CMK (cell line): ENCODE data around the gene SYS1.

ENCODE experiments used
- DNase-seq: peaks from one replicate; pipeline ENCODE4 v3.0.0-alpha.2; 2010; ENCODE audit warnings: low read depth

Gene SYS1

DNA sequence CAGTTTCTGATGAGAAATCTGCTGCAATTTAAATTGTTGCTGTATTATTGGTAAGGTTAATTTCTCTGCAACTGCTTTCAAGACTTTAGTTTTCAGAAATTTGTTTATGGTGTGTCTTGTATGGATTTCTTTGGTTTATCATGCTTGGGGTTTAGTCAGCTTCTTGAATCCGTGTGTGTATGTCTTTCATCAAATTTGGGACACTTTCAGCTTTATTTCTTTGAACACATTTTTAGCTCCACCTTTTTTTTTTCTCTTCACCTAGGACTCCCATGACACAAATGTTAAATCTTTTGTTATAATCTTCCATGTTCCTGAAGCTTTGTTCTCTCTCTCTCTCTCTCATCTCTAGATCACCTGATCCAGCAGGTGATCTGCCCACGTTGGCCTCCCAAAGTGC is 28.6 kb downstream of the SYS1 start:
- DNase-seq, result no peak

GRCh38 chr20:45392733-45393132 is 29.8 kb downstream of the SYS1 start:
- no peak for DNase-seq

- DNase-seq, result no peak
Observed at GRCh38 chr20:45394221-45395113, 31.5 kb downstream of the SYS1 start.

GRCh38 chr20:45395114-45395415 is 32.1 kb downstream of the SYS1 start:
- no peak for DNase-seq

DNA sequence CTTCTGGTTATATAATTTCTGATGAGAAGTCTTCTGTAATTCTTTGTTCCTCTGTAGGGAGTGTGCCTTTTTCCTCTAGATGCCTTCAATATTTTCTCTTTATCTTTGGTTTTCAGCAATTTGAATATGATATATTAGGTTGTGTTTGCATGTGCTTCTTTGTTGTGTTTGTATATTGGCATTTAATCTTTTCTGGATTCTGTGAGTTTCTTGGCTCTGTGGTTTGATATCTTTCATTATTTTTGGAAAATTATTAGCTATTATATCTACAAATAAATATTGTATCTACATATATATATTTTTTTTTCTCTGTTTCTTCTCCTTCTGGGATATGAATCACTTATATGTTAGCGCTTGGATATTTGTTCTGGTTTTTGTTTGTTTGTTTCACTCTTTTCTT is 36.1 kb downstream of the SYS1 start:
- DNase-seq, result no peak

GRCh38 chr20:45400346-45401031 is 37.5 kb downstream of the SYS1 start:
- DNase-seq, result no peak

- no peak for DNase-seq
Observed at GRCh38 chr20:45402946-45403345, 40.0 kb downstream of the SYS1 start.

- no peak for DNase-seq
Observed at GRCh38 chr20:45404438-45404837, 41.5 kb downstream of the SYS1 start.

DNA sequence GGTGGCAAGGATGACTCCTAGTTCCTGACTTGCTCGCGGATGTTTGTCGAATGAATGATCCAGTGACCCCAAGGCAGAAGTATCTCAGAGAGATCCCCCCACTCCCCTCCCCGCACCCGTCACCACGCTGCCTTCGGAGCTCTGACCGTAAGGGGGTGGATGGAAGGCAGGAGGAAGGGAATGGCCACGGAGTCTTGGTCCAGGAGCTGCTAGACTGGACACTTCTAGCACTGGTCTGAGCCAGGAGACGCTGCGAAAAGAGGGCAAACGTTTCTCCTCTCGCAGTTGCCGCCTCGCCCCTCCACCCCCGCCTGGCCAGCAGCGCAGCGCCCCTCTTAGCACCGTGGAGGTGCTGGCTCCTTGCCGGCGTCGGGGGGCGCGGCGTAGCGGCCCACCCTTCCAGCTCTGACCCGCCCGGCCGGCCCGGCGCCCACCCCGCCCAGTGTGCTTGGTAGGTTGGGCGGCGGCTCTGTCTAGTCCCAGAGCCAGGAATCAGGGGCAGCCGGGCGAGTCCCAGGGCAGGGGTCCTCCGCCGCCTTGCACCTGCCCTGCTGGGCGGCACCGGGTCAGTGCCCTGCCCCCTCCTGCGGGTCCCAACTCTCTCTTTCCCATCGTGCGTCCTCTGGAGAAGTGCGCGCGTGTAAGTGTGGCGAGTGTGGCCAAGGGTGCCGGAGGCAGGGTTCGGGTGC is 42.8 kb downstream of the SYS1 start:
- DNase-seq, result no peak

- DNase-seq, result peak; percentile 38
Observed at GRCh38 chr20:45406260-45407066, 43.5 kb downstream of the SYS1 start.

DNA sequence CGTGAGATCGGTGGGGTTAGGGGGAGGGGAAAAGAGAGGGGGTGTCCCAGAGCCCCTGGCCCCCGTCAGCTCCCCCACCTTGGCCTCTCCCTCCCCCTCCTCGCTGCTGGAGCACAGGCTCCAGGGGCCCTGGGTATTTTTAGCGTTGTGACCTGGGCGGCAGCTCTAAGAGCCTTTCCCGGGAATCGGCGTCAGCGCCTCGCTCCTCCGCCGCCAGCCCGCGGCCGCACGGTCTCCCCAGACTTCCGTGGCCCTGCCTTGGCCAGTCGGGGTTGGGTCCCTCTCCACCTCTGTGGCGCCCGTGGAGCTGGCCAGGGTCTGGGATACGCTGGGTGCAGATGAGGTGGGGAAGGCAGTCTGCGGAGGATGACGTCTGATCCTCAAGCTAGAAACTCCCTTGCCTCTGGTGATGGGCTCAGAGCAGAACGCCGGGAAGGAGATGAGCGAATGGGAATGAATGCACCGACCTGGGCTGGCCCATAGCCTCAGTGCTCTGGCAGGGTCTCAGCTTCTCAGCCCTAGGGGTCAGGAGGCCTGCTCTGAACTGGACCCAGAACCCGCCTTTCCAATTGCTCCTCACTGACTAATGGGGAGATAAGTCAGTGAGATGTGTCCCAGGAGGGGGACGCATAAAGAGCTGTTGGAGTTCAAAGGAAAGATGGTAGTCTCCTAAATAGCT is 44.2 kb downstream of the SYS1 start:
- no peak for DNase-seq

DNA sequence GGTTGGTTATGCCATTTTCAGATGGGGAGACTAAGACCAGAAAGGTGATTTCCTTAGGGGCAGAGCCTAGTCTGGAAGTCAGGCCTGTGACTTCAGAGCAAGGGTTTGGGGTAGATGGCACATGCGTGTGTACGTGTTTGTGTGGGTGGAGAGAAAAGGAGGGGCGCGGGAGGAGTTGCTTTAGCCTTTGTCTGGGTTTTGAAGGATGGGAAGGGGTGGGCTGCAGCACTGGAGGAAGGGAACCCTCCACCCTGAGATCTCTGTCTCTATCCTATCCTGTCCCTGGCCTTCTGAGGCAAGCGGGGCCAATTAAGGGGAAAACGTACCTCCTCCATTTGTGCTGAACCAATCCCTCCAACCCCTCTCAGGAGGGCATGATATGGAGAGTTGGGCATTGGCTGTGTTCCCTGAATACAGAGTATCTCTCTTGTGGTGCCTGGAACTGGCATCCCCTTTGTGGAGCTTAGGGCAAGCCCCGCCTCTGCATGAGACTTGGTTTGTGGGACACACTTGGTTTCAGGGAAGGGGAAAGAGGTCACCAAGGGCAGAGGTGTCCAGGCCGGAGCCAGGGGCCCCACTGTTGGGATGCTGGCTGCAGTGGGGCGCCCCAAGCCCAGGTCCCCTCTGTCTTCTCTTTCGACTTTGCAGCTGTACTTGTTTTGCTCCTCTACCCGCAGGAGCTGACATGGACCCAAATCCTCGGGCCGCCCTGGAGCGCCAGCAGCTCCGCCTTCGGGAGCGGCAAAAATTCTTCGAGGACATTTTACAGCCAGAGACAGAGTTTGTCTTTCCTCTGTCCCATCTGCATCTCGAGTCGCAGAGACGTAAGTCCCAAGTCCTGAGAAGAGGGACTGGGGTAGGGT is 45.1 kb downstream of the SYS1 start, which contains the start of gene DBNDD2:
DBNDD2 (plus strand) TSS at position 507 of the 863 bp plus-strand sequence; CDS start at position 686, 179 bp downstream.
- DNase-seq, result no peak

DNA sequence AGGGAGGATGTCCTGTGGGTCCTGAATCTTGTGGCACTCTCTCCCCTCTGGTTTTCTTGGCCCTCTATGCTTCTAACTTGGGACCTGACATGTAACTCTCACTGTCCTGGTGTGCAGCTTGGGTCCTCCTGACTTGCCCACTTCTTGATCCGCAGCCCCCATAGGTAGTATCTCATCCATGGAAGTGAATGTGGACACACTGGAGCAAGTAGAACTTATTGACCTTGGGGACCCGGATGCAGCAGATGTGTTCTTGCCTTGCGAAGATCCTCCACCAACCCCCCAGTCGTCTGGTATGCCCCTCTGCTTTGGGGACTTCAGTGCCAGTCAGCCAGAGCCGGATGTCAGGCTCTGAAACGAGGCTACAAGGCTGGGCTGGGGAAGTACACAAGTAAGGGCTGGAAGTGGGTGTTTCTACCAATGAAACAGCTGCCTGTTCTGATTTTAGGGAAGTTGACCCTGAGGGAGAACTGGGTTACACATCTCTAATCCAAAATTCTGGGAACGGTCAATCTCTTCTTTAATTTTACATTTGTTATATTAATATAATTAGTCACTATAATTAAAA is 45.8 kb downstream of the SYS1 start:
- no peak for DNase-seq

GRCh38 chr20:45409521-45410272 is 46.7 kb downstream of the SYS1 start:
- DNase-seq, result no peak

DNA sequence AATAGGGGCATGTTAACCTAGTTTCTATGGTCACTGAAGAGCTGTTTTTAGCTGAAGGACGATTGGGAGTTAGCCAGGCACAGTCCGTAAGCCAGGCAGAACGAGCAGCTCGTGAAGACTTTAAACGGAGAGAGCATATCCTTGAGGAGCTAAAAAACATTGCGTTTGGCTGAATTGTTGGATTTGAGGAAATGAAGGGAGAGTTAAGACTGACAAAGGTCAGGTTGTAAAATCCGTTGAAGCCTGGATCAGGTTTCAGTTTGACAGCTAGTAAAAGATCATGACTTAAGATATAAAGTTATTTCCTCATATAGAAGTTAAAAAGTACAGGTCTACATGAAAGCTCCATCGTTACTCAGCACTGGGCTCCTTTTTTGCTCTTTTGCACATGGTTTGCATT is 47.9 kb downstream of the SYS1 start:
- no peak for DNase-seq

GRCh38 chr20:45412653-45413052 is 49.7 kb downstream of the SYS1 start:
- no peak for DNase-seq

- no peak for DNase-seq
Observed at GRCh38 chr20:45413479-45413878, 50.5 kb downstream of the SYS1 start.

DNA sequence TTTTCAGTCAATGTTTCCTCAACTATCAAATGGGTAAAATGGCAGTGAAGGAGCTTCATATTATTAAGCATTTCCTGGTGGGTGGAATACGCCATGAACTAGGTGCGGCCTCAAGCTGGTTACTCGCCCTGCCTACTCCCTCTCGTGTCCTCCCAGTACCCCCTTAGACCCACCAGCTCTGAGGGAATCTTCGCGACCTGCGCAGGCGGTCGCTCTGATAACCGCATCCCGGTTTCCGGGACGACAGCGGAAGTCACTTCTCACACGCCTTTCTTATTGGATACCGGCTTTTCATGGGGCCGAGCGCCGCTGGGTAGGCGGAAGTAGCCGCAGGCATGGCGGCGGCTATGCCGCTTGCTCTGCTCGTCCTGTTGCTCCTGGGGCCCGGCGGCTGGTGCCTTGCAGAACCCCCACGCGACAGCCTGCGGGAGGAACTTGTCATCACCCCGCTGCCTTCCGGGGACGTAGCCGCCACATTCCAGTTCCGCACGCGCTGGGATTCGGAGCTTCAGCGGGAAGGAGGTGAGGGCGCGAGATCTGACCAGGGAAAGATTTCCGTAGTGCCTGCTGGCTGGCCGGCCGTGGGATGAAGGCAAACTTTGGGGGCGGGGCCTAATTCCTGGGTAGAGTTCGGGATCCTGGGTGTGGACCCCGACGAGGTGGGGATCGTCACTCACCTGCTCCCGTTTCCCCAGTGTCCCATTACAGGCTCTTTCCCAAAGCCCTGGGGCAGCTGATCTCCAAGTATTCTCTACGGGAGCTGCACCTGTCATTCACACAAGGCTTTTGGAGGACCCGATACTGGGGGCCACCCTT is 53.1 kb downstream of the SYS1 start, which contains the start of gene PIGT:
PIGT (plus strand) TSS at position 320 of the 816 bp plus-strand sequence; CDS start at position 336, 16 bp downstream.
- peak; percentile 61 for DNase-seq
